SK-N-SH (cell line): ENCODE measurements around the gene SEMA4F.

Experiments
- EZH2phosphoT487 ChIP-seq: fragments of 200-600 bp; sonication (generic); IDR thresholded peaks from 2 replicates; pipeline ENCODE4 v1.6.1; 2017; ENCODE audit warnings: low read depth, mixed run types, mild to moderate bottlenecking, antibody characterized with exemption, moderate library complexity, borderline replicate concordance
- GABPA ChIP-seq: IDR thresholded peaks from 2 replicates; pipeline ENCODE4 v1.4.0; 2012; ENCODE audit warnings: low read depth, mild to moderate bottlenecking
- JUND ChIP-seq: IDR thresholded peaks from 2 replicates; pipeline ENCODE4 v1.4.0; 2012
- MAX ChIP-seq: IDR thresholded peaks from 2 replicates; pipeline ENCODE4 v1.4.0; 2012; ENCODE audit warnings: low read depth
- MXI1 ChIP-seq: IDR thresholded peaks from 2 replicates; pipeline ENCODE4 v1.6.1; 2012; ENCODE audit warnings: mild to moderate bottlenecking, low read depth, low read length, improper control_type of control experiment
- NFIC ChIP-seq: IDR thresholded peaks from 2 replicates; pipeline ENCODE4 v1.4.0; 2012; ENCODE audit warnings: borderline replicate concordance
- NRF1 ChIP-seq: IDR thresholded peaks from 2 replicates; pipeline ENCODE4 v1.6.1; 2012; ENCODE audit warnings: low read depth, mild to moderate bottlenecking, low read length
- POLR2AphosphoS5 ChIP-seq: IDR thresholded peaks from 2 replicates; pipeline ENCODE4 v1.6.1; 2012; ENCODE audit warnings: low read depth, low read length
- YY1 ChIP-seq: IDR thresholded peaks from 2 replicates; pipeline ENCODE4 v1.4.0; 2012; ENCODE audit warnings: low read depth, mild to moderate bottlenecking
- TF ChIP-seq, protein P1 (sequence below): fragments of 200-600 bp; sonication (generic); IDR thresholded peaks from 2 replicates; pipeline ENCODE4 v1.6.1; 2017; ENCODE audit warnings: antibody characterized with exemption, mild to moderate bottlenecking, moderate library complexity

DNA sequence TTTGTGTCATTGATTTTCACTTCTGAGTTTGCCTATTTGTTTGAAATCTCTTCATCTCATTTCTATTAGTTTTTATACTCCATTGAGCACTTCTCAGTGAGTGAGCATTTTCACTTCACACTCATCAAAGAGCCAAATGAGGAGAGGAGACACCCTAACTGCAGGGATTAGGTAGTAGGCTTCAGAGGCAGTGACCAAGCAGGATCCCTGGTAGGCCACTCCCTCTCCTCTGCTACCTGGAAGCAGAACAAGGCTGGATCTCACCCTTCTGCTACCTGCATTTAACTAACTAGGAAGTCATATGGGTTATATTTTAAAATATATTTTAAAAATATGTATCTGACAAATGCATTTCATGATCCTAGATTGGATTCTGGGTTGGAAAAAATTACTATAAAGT lies 52.7 kb downstream of the SEMA4F start:
- TF ChIP-seq MAX (no peak), POLR2AphosphoS5 (no peak), MXI1 (no peak), YY1 (no peak), GABPA (no peak), NRF1 (no peak), EZH2phosphoT487 (no peak), NFIC (no peak), JUND (no peak)
- TF ChIP-seq, protein P1, sequence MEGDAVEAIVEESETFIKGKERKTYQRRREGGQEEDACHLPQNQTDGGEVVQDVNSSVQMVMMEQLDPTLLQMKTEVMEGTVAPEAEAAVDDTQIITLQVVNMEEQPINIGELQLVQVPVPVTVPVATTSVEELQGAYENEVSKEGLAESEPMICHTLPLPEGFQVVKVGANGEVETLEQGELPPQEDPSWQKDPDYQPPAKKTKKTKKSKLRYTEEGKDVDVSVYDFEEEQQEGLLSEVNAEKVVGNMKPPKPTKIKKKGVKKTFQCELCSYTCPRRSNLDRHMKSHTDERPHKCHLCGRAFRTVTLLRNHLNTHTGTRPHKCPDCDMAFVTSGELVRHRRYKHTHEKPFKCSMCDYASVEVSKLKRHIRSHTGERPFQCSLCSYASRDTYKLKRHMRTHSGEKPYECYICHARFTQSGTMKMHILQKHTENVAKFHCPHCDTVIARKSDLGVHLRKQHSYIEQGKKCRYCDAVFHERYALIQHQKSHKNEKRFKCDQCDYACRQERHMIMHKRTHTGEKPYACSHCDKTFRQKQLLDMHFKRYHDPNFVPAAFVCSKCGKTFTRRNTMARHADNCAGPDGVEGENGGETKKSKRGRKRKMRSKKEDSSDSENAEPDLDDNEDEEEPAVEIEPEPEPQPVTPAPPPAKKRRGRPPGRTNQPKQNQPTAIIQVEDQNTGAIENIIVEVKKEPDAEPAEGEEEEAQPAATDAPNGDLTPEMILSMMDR = no peak
